ENCODE measurements around the gene SMURF2. TPM values are rescaled to one million over a fixed set of nuclear protein-coding genes. Genes with fewer than 3 reads are reported as not detected.
A peak's percentile ranks its signal among the peaks of the same experiment; 100 is the strongest.

The SMURF2 gene
- total and polyA plus RNA-seq, 2 of the 4 experiments (the other 2 are of a cell fraction), result 131 to 774 TPM

DNA sequence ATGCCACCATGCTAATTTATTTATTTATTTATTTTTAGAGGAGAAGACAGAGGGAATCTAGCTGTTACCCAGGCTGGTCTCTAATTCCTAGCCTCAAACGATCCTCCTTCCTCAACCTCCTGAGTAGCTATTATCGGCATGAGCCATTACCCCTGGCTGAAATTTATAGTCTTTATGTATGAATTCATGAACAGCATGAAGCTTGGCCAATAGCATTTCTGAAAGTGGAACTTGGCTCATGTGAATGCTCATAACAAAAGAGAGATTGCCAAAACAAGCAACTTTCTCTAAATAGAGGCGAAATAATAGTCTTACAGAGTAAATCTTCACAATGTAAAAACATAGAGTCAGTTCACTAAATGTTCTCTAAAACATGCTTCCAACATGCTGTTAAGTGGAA, 30.1 kb upstream of the SMURF2 start:
- H3K79me1 ChIP-seq (ENCODE audit: low read depth in 1 of 2, low read length in 2 of 2), result peaks cover 23 to 42% of the 10 kb centered on the region in 2 experiments
- no TSS peak for BruUV-seq (replicated peaks)
- H3K14ac ChIP-seq (replicated peaks; ENCODE audit: low read depth, low read length), result no peak overlapping the region
- no peaks in the 10 kb centered on the region for H3K9me3 ChIP-seq (ENCODE audit: control insufficient read depth, insufficient read depth, low read length)
- H3K27me3 ChIP-seq (ENCODE audit: control insufficient read depth, insufficient read depth, low read length), result no peaks in the 10 kb centered on the region
- no peak overlapping the region for H3K56ac ChIP-seq (ENCODE audit: extremely low read depth, insufficient read depth, low read length)
- peak overlapping the region; percentile 84; the same call in 2 of the 3 replicates for H2BK15ac ChIP-seq (ENCODE audit: low read depth, low read length)
- H2AK9ac ChIP-seq (replicated peaks; ENCODE audit: low read depth, low read length, poor library complexity), result no peak overlapping the region
- no peak overlapping the region for H4K5ac ChIP-seq (ENCODE audit: low read depth, low read length)
- H3K9me1 ChIP-seq (ENCODE audit: insufficient read depth, low read length), result peaks cover 11% of the 10 kb centered on the region
- H4K91ac ChIP-seq (ENCODE audit: insufficient read depth, low read depth, low read length), result no peak overlapping the region
- 0 out of 4 replicates have a peak overlapping the region, but pooled peaks of 1 of the 2 experiments have one; percentile 22 for H4K8ac ChIP-seq (ENCODE audit: low read depth in 2 of 2, low read length in 2 of 2)
- peak overlapping the region; percentile 19; the same call in 1 of the 2 replicates for H3K4ac ChIP-seq (ENCODE audit: low read depth, low read length)
- no peak overlapping the region for H3K4me2 ChIP-seq (ENCODE audit: low read depth, low read length)
- CTCF ChIA-PET, result no interaction called here
- in situ Hi-C loops (cut with MboI; ENCODE audit: low sequenced_read_pairs) (no loop called here), dilution Hi-C loops (cut with HindIII; ENCODE audit: low sequenced_read_pairs, unreplicated experiment) (no loop called here), intact Hi-C loops (cut with micrococcal nuclease) (no loop called here)
- peaks cover 8% of the 10 kb centered on the region; the same call in 1 of the 2 replicates for H3K4me1 ChIP-seq (ENCODE audit: control insufficient read depth, insufficient read depth, low read length)
- POLR2A ChIA-PET (ENCODE audit: unreplicated experiment), result no interaction called here
- no peak overlapping the region for H3K18ac ChIP-seq (ENCODE audit: low read depth, low read length)
- no peak overlapping the region for H2BK5ac ChIP-seq (ENCODE audit: low read depth, low read length, poor library complexity, severe bottlenecking)
- no peak overlapping the region for H3K4me3 ChIP-seq (ENCODE audit: insufficient read depth, low read depth, low read length)
- peak overlapping the region; percentile 64; the same call in 1 of the 2 replicates for H2BK120ac ChIP-seq (ENCODE audit: low read depth, low read length)
- H2AK5ac ChIP-seq (ENCODE audit: low read depth, low read length), result peak overlapping the region; percentile 76; the same call in 1 of the 2 replicates
- TF ChIP-seq MAFK (IDR thresholded peaks at IDR 0.05; ENCODE audit: low read depth, low read length), result no peak
- TF ChIP-seq NFE2L2 (IDR thresholded peaks at IDR 0.05; ENCODE audit: low read depth, low read length), result no peak
- no peak for TF ChIP-seq CHD1 (IDR thresholded peaks at IDR 0.05; ENCODE audit: low read depth, low read length)
- TF ChIP-seq RAD21 (IDR thresholded peaks at IDR 0.05; ENCODE audit: low read length), result no peak
- TF ChIP-seq MAZ (IDR thresholded peaks at IDR 0.05; ENCODE audit: borderline replicate concordance, low read depth, low read length), result no peak
- TF ChIP-seq POLR2A (IDR thresholded peaks at IDR 0.05; ENCODE audit: low read depth, low read length), result no peak
- TF ChIP-seq ELK1 (IDR thresholded peaks at IDR 0.05; ENCODE audit: borderline replicate concordance, low read depth, low read length), result no peak
- TF ChIP-seq RFX5 (IDR thresholded peaks at IDR 0.05; ENCODE audit: low read depth, low read length), result no peak
- H3K27ac ChIP-seq (ENCODE audit: insufficient read depth, low read length), result no peak overlapping the region
- DNase-seq (peak; percentile 39), ATAC-seq (ENCODE audit: low read depth) (no peak)
- no peak overlapping the region for H2AFZ ChIP-seq (replicated peaks; ENCODE audit: low read length, poor library complexity)
- H2BK20ac ChIP-seq (ENCODE audit: low read depth, low read length), result peak overlapping the region; percentile 55; the same call in 1 of the 2 replicates
- no peak overlapping the region for H3K9ac ChIP-seq (ENCODE audit: low read depth, low read length)
- H3K36me3 ChIP-seq (ENCODE audit: control insufficient read depth, insufficient read depth, low read length), result no peaks in the 10 kb centered on the region
- H3K23ac ChIP-seq (ENCODE audit: low read depth, low read length), result no peak overlapping the region
- WGBS, 2 experiments (ENCODE audit: extremely low coverage in 2 of 2, insufficient read length in 1 of 2), result no CpG with 5 or more reads among the region's 3 CpGs
- no peaks in the 10 kb centered on the region for H4K20me1 ChIP-seq (ENCODE audit: insufficient read depth, low read length)

All from IMR-90 (cell line).